ENCODE results near the gene MGAT4A. TPM values are rescaled to one million over a fixed set of nuclear protein-coding genes. Genes with fewer than 3 reads are reported as not detected.

Gene MGAT4A
- total and polyA plus RNA-seq, 9 of the 15 experiments (the other 6 are each of a cell fraction or from before 2014, with no cell fraction given): 0.03 to 0.53 (median 0.18) TPM; not detected in 2

DNA sequence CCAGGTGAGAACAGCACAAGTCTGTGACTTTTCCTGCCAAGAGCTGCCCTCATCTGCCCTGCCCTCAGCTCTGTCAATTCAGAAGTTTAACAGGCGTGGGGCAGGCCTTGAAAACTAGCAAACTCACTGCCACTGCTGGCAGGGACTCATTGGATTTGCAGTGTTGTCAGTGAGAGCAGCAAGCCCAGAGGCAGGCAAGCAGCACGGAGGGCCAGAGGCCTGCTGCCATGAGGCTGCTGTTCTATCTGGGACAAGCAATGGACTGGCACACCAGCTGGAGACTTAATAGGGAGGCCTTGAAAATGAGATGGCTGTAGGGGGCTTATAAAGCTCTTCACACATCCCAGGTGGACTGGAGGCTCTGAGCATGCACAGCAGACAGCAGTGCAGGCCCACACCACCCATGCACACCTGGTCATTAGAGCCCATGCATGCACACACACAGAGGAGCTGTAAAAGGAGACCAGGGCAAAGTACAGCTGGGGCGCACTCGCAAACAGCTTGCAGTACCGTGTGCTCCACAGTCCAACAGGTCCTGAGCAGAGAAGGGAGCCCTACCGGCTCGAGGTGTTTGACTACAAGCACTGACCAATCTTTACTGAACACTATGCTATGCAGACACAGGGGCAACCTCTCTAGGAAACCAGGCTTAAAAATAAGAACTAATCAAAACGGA lies 28.7 kb downstream of the MGAT4A start:
- no peak overlapping the region for H3K4me2 ChIP-seq (ENCODE audit: insufficient read depth, low read length)
- TF ChIP-seq NCOR1 (IDR thresholded peaks at IDR 0.05): no peak
- no peak for TF ChIP-seq RBM15 (IDR thresholded peaks at IDR 0.05; ENCODE audit: insufficient read depth, low read length)
- no peak for TF ChIP-seq RBBP5 (IDR thresholded peaks at IDR 0.05; ENCODE audit: borderline replicate concordance, insufficient read depth, low read length, poor library complexity, severe bottlenecking)
- TF ChIP-seq, protein P1, sequence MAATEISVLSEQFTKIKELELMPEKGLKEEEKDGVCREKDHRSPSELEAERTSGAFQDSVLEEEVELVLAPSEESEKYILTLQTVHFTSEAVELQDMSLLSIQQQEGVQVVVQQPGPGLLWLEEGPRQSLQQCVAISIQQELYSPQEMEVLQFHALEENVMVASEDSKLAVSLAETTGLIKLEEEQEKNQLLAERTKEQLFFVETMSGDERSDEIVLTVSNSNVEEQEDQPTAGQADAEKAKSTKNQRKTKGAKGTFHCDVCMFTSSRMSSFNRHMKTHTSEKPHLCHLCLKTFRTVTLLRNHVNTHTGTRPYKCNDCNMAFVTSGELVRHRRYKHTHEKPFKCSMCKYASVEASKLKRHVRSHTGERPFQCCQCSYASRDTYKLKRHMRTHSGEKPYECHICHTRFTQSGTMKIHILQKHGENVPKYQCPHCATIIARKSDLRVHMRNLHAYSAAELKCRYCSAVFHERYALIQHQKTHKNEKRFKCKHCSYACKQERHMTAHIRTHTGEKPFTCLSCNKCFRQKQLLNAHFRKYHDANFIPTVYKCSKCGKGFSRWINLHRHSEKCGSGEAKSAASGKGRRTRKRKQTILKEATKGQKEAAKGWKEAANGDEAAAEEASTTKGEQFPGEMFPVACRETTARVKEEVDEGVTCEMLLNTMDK (IDR thresholded peaks at IDR 0.05; ENCODE audit: borderline replicate concordance, insufficient read depth, low read depth, low read length, poor library complexity, severe bottlenecking): no peak
- TF ChIP-seq SAFB (IDR thresholded peaks at IDR 0.05; ENCODE audit: borderline replicate concordance, low read depth, low read length): no peak
- TF ChIP-seq TRIM28 (IDR thresholded peaks at IDR 0.05): no peak
- TF ChIP-seq EWSR1 (IDR thresholded peaks at IDR 0.05; ENCODE audit: borderline replicate concordance, low read depth, partially characterized antibody): no peak
- no peak for TF ChIP-seq SP1 (CRISPR knock-in tag; IDR thresholded peaks at IDR 0.05)
- no peak for TF ChIP-seq ZNF644 (tag; IDR thresholded peaks at IDR 0.05; ENCODE audit: low read depth)
- TF ChIP-seq ERF (CRISPR knock-in tag; IDR thresholded peaks at IDR 0.05): no peak
- TF ChIP-seq NONO (IDR thresholded peaks at IDR 0.05; ENCODE audit: low read depth in 2 of 2, low read length in 1 of 2): no peak
- TF ChIP-seq, protein P2, sequence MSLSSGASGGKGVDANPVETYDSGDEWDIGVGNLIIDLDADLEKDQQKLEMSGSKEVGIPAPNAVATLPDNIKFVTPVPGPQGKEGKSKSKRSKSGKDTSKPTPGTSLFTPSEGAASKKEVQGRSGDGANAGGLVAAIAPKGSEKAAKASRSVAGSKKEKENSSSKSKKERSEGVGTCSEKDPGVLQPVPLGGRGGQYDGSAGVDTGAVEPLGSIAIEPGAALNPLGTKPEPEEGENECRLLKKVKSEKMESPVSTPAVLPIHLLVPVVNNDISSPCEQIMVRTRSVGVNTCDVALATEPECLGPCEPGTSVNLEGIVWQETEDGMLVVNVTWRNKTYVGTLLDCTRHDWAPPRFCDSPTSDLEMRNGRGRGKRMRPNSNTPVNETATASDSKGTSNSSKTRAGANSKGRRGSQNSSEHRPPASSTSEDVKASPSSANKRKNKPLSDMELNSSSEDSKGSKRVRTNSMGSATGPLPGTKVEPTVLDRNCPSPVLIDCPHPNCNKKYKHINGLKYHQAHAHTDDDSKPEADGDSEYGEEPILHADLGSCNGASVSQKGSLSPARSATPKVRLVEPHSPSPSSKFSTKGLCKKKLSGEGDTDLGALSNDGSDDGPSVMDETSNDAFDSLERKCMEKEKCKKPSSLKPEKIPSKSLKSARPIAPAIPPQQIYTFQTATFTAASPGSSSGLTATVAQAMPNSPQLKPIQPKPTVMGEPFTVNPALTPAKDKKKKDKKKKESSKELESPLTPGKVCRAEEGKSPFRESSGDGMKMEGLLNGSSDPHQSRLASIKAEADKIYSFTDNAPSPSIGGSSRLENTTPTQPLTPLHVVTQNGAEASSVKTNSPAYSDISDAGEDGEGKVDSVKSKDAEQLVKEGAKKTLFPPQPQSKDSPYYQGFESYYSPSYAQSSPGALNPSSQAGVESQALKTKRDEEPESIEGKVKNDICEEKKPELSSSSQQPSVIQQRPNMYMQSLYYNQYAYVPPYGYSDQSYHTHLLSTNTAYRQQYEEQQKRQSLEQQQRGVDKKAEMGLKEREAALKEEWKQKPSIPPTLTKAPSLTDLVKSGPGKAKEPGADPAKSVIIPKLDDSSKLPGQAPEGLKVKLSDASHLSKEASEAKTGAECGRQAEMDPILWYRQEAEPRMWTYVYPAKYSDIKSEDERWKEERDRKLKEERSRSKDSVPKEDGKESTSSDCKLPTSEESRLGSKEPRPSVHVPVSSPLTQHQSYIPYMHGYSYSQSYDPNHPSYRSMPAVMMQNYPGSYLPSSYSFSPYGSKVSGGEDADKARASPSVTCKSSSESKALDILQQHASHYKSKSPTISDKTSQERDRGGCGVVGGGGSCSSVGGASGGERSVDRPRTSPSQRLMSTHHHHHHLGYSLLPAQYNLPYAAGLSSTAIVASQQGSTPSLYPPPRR (CRISPR knock-in tag; IDR thresholded peaks at IDR 0.05; ENCODE audit: borderline replicate concordance): no peak
- TF ChIP-seq MEF2A (IDR thresholded peaks at IDR 0.05; ENCODE audit: control insufficient read depth, low read depth, low read length): no peak
- no peak for TF ChIP-seq ZNF282 (CRISPR knock-in tag; IDR thresholded peaks at IDR 0.05)
- TF ChIP-seq SIX5 (IDR thresholded peaks at IDR 0.05; ENCODE audit: borderline replicate concordance in 1 of 2, insufficient read depth in 1 of 2, low read depth in 1 of 2, low read length in 2 of 2): no peak
- H2AFZ ChIP-seq (ENCODE audit: low read depth, low read length): no peak overlapping the region
- no peaks in the 10 kb centered on the region for H3K9me1 ChIP-seq (ENCODE audit: control insufficient read depth, insufficient read depth, low read length)
- in situ Hi-C loops (cut with MboI) (no loop called here), intact Hi-C loops (cut with micrococcal nuclease) (no loop called here)
- no peak overlapping the region for H3K27ac ChIP-seq (ENCODE audit: extremely low read depth, low read depth, low read length)
- DNase-seq (ENCODE audit: extremely low read depth in 1 of 4, low spot score in 3 of 4) (no peak), FAIRE-seq (no peak), ATAC-seq (no peak)
- CTCF ChIA-PET (ENCODE audit: low intra/inter-chr PET ratio): no interaction called here
- POLR2A ChIA-PET: interaction anchor here (0.6 to 1.0 kb wide), 2 partner anchors 19 to 33 kb away, joined by 3 read pairs; no protein-coding TSS in a partner anchor
- no peaks in the 10 kb centered on the region for H3K9me3 ChIP-seq (replicated peaks; ENCODE audit: control insufficient read depth, insufficient read depth, low read depth, low read length)
- no peaks in the 10 kb centered on the region for H4K20me1 ChIP-seq (replicated peaks; ENCODE audit: control insufficient read depth, insufficient read depth, low read length)
- BruUV-seq (replicated peaks): no TSS peak
- no peak overlapping the region for H3K9ac ChIP-seq (ENCODE audit: insufficient read depth in 1 of 2, low read depth in 2 of 2, low read length in 2 of 2)
- H3K4me1 ChIP-seq (replicated peaks in 1 of 2; ENCODE audit: control insufficient read depth in 2 of 2, insufficient read depth in 2 of 2, low read length in 2 of 2): no peaks in the 10 kb centered on the region
- H3K27me3 ChIP-seq (ENCODE audit: control insufficient read depth in 2 of 2, insufficient read depth in 2 of 2, low read length in 2 of 2): peaks cover 12 to 35% of the 10 kb centered on the region in 2 experiments; a peak in 4 of 5 replicates
- H3K79me2 ChIP-seq (ENCODE audit: control insufficient read depth, insufficient read depth, low read length): no peaks in the 10 kb centered on the region
- no peak overlapping the region for H3K4me3 ChIP-seq
- WGBS (ENCODE audit: insufficient coverage, low coverage, missing lambda C conversion rate): 3% methylated on average over 8 of the region's 8 CpGs
- no peaks in the 10 kb centered on the region for H3K36me3 ChIP-seq (ENCODE audit: control insufficient read depth, insufficient read depth, low read length)

Measured in K562 (cell line).